ENCODE measurements around the gene EEF1AKMT3. TPM values are rescaled to one million over a fixed set of nuclear protein-coding genes. Genes with fewer than 3 reads are reported as not detected.

The EEF1AKMT3 gene
- total RNA-seq, 1 experiment from 2014 or later: 5.0 TPM

- no TSS peak for BruUV-seq (replicated peaks)
- no peaks in the 10 kb centered on the region for H3K4me1 Mint-ChIP-seq (ENCODE audit: low read depth, unreplicated experiment)
- intact Hi-C loops (cut with micrococcal nuclease; ENCODE audit: unreplicated experiment): loop anchor here (1.0 kb wide), 1 partner anchor 102 kb away; no protein-coding TSS in a partner anchor
These were observed 31.0 kb downstream of the EEF1AKMT3 start for GRCh38 chr12:57803319-57803893.

GRCh38 chr12:57806677-57807076 is 34.3 kb downstream of the EEF1AKMT3 start:
- POLR2A ChIA-PET: no interaction called here
- no peak for DNase-seq
- H3K9me3 Mint-ChIP-seq (ENCODE audit: unreplicated experiment): no peaks in the 10 kb centered on the region

More at GRCh38 chr12:57803319-57803893, 31.0 kb downstream of the EEF1AKMT3 start:
- Histone ChIP-seq H3K4me3 (ENCODE audit: low read depth, low read length) (no peak overlapping the region), H3K4me1 (no peaks in the 10 kb centered on the region), H3K9me3 (no peaks in the 10 kb centered on the region), H3K36me3 (ENCODE audit: control insufficient read depth, insufficient read depth, low read length) (no peaks in the 10 kb centered on the region), H3K27me3 (replicated peaks; ENCODE audit: control insufficient read depth, insufficient read depth, low read length) (no peaks in the 10 kb centered on the region)
- ChIA-PET POLR2A (no interaction called here), CTCF (interaction anchor here (0.7 to 2.6 kb wide), 3 partner anchors 93 to 116 kb away, joined by 3 to 16 read pairs (median 4); no protein-coding TSS in a partner anchor)
- Mint-ChIP-seq H3K9me3 (ENCODE audit: unreplicated experiment) (no peaks in the 10 kb centered on the region), H3K27me3 (ENCODE audit: insufficient read depth, unreplicated experiment) (no peaks in the 10 kb centered on the region), H3K4me3 (ENCODE audit: unreplicated experiment) (no peak overlapping the region), H3K36me3 (ENCODE audit: insufficient read depth, unreplicated experiment) (peaks cover 14% of the 10 kb centered on the region), H3K27ac (ENCODE audit: unreplicated experiment) (no peak overlapping the region)
- DNase-seq: peak in 1 of 2 experiments; percentile 47
- TF ChIP-seq CTCF (IDR thresholded peaks at IDR 0.05; ENCODE audit: insufficient read depth in 1 of 2, low read depth in 1 of 2, low read length in 1 of 2, severe bottlenecking in 1 of 2, unreplicated experiment in 1 of 2): peak; percentile 59 to 83

GRCh38 chr12:57807285-57807684 is 34.9 kb downstream of the EEF1AKMT3 start:
- no peak overlapping the region for H3K4me3 Mint-ChIP-seq (ENCODE audit: unreplicated experiment)
- Histone ChIP-seq H3K9me3 (no peaks in the 10 kb centered on the region), H3K4me1 (no peaks in the 10 kb centered on the region), H3K4me3 (ENCODE audit: low read depth, low read length) (no peak overlapping the region), H3K27me3 (replicated peaks; ENCODE audit: control insufficient read depth, insufficient read depth, low read length) (no peaks in the 10 kb centered on the region), H3K36me3 (ENCODE audit: control insufficient read depth, insufficient read depth, low read length) (no peaks in the 10 kb centered on the region)
- no peaks in the 10 kb centered on the region for H3K9me3 Mint-ChIP-seq (ENCODE audit: unreplicated experiment)
- intact Hi-C loops (cut with micrococcal nuclease; ENCODE audit: unreplicated experiment): no loop called here
- H3K36me3 Mint-ChIP-seq (ENCODE audit: insufficient read depth, unreplicated experiment): peaks cover 6% of the 10 kb centered on the region
- DNase-seq: no peak
- no peaks in the 10 kb centered on the region for H3K4me1 Mint-ChIP-seq (ENCODE audit: low read depth, unreplicated experiment)
- H3K27ac Mint-ChIP-seq (ENCODE audit: unreplicated experiment): no peak overlapping the region
- POLR2A ChIA-PET: no interaction called here
- H3K27me3 Mint-ChIP-seq (ENCODE audit: insufficient read depth, unreplicated experiment): no peaks in the 10 kb centered on the region
- BruUV-seq (replicated peaks): no TSS peak
- TF ChIP-seq CTCF (IDR thresholded peaks at IDR 0.05; ENCODE audit: insufficient read depth in 1 of 2, low read depth in 1 of 2, low read length in 1 of 2, severe bottlenecking in 1 of 2, unreplicated experiment in 1 of 2): no peak
- CTCF ChIA-PET: no interaction called here

More at GRCh38 chr12:57806677-57807076, 34.3 kb downstream of the EEF1AKMT3 start:
- no peaks in the 10 kb centered on the region for H3K4me1 ChIP-seq
- no TSS peak for BruUV-seq (replicated peaks)
- CTCF ChIA-PET: no interaction called here
- H3K36me3 Mint-ChIP-seq (ENCODE audit: insufficient read depth, unreplicated experiment): peaks cover 6% of the 10 kb centered on the region
- H3K27me3 Mint-ChIP-seq (ENCODE audit: insufficient read depth, unreplicated experiment): no peaks in the 10 kb centered on the region
- no peak overlapping the region for H3K27ac Mint-ChIP-seq (ENCODE audit: unreplicated experiment)
- intact Hi-C loops (cut with micrococcal nuclease; ENCODE audit: unreplicated experiment): no loop called here
- H3K4me3 ChIP-seq (ENCODE audit: low read depth, low read length): no peak overlapping the region
- no peaks in the 10 kb centered on the region for H3K27me3 ChIP-seq (replicated peaks; ENCODE audit: control insufficient read depth, insufficient read depth, low read length)
- no peak for TF ChIP-seq CTCF (IDR thresholded peaks at IDR 0.05; ENCODE audit: insufficient read depth in 1 of 2, low read depth in 1 of 2, low read length in 1 of 2, severe bottlenecking in 1 of 2, unreplicated experiment in 1 of 2)
- H3K9me3 ChIP-seq: no peaks in the 10 kb centered on the region
- H3K36me3 ChIP-seq (ENCODE audit: control insufficient read depth, insufficient read depth, low read length): no peaks in the 10 kb centered on the region
- no peak overlapping the region for H3K4me3 Mint-ChIP-seq (ENCODE audit: unreplicated experiment)
- H3K4me1 Mint-ChIP-seq (ENCODE audit: low read depth, unreplicated experiment): no peaks in the 10 kb centered on the region

All from Caco-2 (cell line).